Prostate gland (tissue), 2 donors: ENCODE measurements around the gene RNF148. TPM values are rescaled to one million over a fixed set of nuclear protein-coding genes. Genes with fewer than 3 reads are reported as not detected.
"Not testable (repeated sequence)": the region's sequence is repeated elsewhere in the genome, so short reads cannot be mapped to it uniquely, and the experiment has no call there.

ENCODE experiments used
- DNase-seq: peaks from one replicate; pipeline ENCODE4 v3.0.0-alpha.2; 2019; ENCODE audit warnings: low spot score
- H3K27ac ChIP-seq, 2 donors: fragments of 200-600 bp; sonication (generic); 2 replicates each; pipeline ENCODE4 v1.5.1; 2017 to 2019
- H3K27me3 ChIP-seq: fragments of 200-600 bp; sonication (generic); replicated peaks from 2 replicates; pipeline ENCODE4 v1.5.1; 2019; ENCODE audit not compliant: insufficient read depth
- H3K36me3 ChIP-seq, 2 donors: fragments of 200-600 bp; sonication (generic); 1 replicate in 1 of 2; 2 replicates in 1 of 2; pipeline versions ENCODE4 v1.5.1 to v1.8.1; 2017 to 2019
- H3K4me1 ChIP-seq: fragments of 200-600 bp; sonication (generic); replicated peaks from 2 replicates; pipeline ENCODE4 v1.5.1; 2019
- H3K4me3 ChIP-seq, 2 donors: fragments of 200-600 bp; sonication (generic); 2 replicates each; pipeline ENCODE4 v1.5.1; 2017 to 2019
- H3K9me3 ChIP-seq: fragments of 200-600 bp; sonication (generic); 2 replicates; pipeline ENCODE4 v1.5.1; 2017
- CTCF ChIP-seq, 4 experiments: fragments of 200-600 bp in 2 of 4; fragments of 450-650 bp in 2 of 4; sonication (generic) in 2 of 4; IDR thresholded peaks; 1 replicate in 3 of 4; 2 replicates in 1 of 4; pipeline ENCODE4 v1.5.1; 2016 to 2019; ENCODE audit warnings: antibody characterized with exemption in 4 of 4, mild to moderate bottlenecking in 2 of 4, moderate library complexity in 2 of 4
- POLR2A ChIP-seq: fragments of 450-650 bp; IDR thresholded peaks from one replicate; pipeline ENCODE4 v1.6.1; 2016; ENCODE audit warnings: antibody characterized with exemption, mild to moderate bottlenecking
- POLR2AphosphoS5 ChIP-seq: sonication (generic); formaldehyde crosslinking; IDR thresholded peaks from one replicate; pipeline ENCODE4 v1.6.1; 2017; ENCODE audit warnings: antibody characterized with exemption
- WGBS: methylation state at CpG from one replicate; pipeline ENCODE4 v1.1.5; 2018; 5-methylcytosine and 5-hydroxymethylcytosine counted together
- intact Hi-C: fragments of 100-400 bp; cut with DNase I; formaldehyde crosslinking; loops from one replicate; pipeline ENCODE4 v1.14.2; 2022
- total RNA-seq, 2 donors: library from RNA; depleted of rRNA; stranded (reverse); fragments of >200 nt; gene quantifications; one replicate each; pipeline ENCODE4 v1.1.0, GENCODE V29; 2016

The RNF148 gene
- total RNA-seq, 2 donors from 2014 or later, result 2.9 to 3.4 TPM

GRCh38 chr7:122679269-122679709 lies 23.4 kb downstream of the RNF148 start:
- H3K36me3 ChIP-seq, intact Hi-C loops: not testable (repeated sequence)
- H3K27ac ChIP-seq, result peak overlapping the region in 1 of 2 donors; percentile 2

GRCh38 chr7:122677149-122677548 lies 25.6 kb downstream of the RNF148 start:
- WGBS, result 70% methylated on average over 1 of the region's 1 CpG
- Histone ChIP-seq H3K36me3 (no peaks in the 10 kb centered on the region), H3K27ac (no peak overlapping the region), H3K27me3 (no peaks in the 10 kb centered on the region), H3K4me1 (no peaks in the 10 kb centered on the region), H3K4me3 (no peak overlapping the region), H3K9me3 (no peaks in the 10 kb centered on the region)
- intact Hi-C loops, result no loop called here
- no peak for DNase-seq
- TF ChIP-seq POLR2AphosphoS5 (no peak), POLR2A (no peak), CTCF (IDR thresholded peaks at IDR 0.05) (no peak)

More at GRCh38 chr7:122679269-122679709, 23.4 kb downstream of the RNF148 start:
- H3K27me3 ChIP-seq, H3K4me1 ChIP-seq, H3K4me3 ChIP-seq, H3K9me3 ChIP-seq: not testable (repeated sequence)
- 64% methylated on average over 9 of the region's 9 CpGs for WGBS
- TF ChIP-seq POLR2AphosphoS5, result peak; percentile 56
- DNase-seq, result peak; percentile 50

GRCh38 chr7:122676466-122676865 lies 26.3 kb downstream of the RNF148 start:
- no peak for DNase-seq
- WGBS, result 67% methylated on average over 2 of the region's 2 CpGs
- no peaks in the 10 kb centered on the region for H3K27me3 ChIP-seq
- TF ChIP-seq POLR2AphosphoS5, result no peak
- TF ChIP-seq CTCF (IDR thresholded peaks at IDR 0.05), result no peak
- no peak for TF ChIP-seq POLR2A
- H3K4me1 ChIP-seq, result no peaks in the 10 kb centered on the region
- no peaks in the 10 kb centered on the region for H3K9me3 ChIP-seq
- intact Hi-C loops, result no loop called here
- no peaks in the 10 kb centered on the region for H3K36me3 ChIP-seq
- no peak overlapping the region for H3K4me3 ChIP-seq
- no peak overlapping the region for H3K27ac ChIP-seq

- Histone ChIP-seq H3K27me3 (no peaks in the 10 kb centered on the region), H3K4me1 (no peaks in the 10 kb centered on the region), H3K9me3 (no peaks in the 10 kb centered on the region), H3K4me3 (no peak overlapping the region), H3K27ac (no peak overlapping the region), H3K36me3 (no peaks in the 10 kb centered on the region)
- DNase-seq, result no peak
- TF ChIP-seq CTCF (IDR thresholded peaks at IDR 0.05) (no peak), POLR2A (no peak), POLR2AphosphoS5 (no peak)
- intact Hi-C loops, result no loop called here
- 73% methylated on average over 7 of the region's 7 CpGs for WGBS
These were observed 27.1 kb downstream of the RNF148 start for GRCh38 chr7:122675621-122676020.

GRCh38 chr7:122675011-122675410 lies 27.7 kb downstream of the RNF148 start:
- H3K27ac ChIP-seq, result peak overlapping the region; percentile 55
- DNase-seq, result peak; percentile 27
- no peaks in the 10 kb centered on the region for H3K9me3 ChIP-seq
- no peak for TF ChIP-seq POLR2AphosphoS5
- no peak for TF ChIP-seq POLR2A
- no peak for TF ChIP-seq CTCF (IDR thresholded peaks at IDR 0.05)
- peak overlapping the region in 1 of 2 donors; percentile 14 for H3K4me3 ChIP-seq
- no peaks in the 10 kb centered on the region for H3K27me3 ChIP-seq
- no peaks in the 10 kb centered on the region for H3K4me1 ChIP-seq
- intact Hi-C loops, result no loop called here
- WGBS, result 30% methylated on average over 7 of the region's 7 CpGs
- no peaks in the 10 kb centered on the region for H3K36me3 ChIP-seq
